Stimulated activated CD4-positive, alpha-beta T cell treated with anti-CD3 and anti-CD28 coated beads, Interleukin-2, amount 100 ng/mL, for 4 hours (primary cell): ENCODE data around the gene DNMT1.

Experiments used
- DNase-seq: peaks from one replicate; pipeline ENCODE4 v3.0.0-alpha.2; 2020; ENCODE audit warnings: low read depth

Gene DNMT1

DNA sequence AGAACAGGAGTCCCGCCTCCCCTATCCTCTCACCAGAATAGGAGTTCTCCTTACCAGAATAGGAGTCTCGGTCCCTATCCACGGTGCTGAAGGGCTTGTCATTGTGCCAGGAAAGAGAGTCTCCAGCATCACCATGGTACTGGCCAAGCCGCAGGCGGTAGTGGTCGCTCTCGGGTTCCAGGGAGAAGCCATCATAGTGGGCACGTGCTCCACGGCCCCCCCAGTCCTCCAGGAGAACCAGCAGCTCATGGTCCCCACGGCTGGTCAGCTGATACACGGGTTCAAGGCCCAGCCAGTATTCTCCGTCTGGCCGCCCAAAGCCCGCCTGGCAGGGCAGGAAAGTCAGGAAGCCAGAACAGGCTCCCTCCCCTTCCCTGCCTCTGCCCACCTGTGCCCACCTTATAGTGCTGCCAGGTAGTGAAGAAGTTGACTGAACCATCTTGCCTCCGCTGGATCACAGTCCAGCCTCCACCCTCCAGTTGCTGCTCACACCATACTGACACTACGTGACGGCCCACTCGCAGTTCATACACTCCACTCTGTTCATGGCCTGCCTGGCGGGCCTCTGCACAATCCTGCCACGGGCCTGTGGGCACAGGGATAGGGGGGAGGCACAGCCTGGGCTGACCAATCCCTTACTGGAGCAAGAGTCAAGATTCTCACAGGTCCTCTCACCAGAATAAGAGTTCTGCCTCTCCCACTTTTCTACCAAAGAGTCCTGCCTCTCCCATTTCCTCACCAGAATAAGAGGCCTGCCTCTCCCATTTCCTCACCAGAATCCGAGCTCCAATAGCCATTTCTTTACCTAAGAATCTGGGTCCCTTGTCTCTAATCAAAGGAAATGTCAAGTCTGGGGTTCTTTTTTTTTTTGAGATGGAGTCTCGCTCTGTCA lies 101.2 kb downstream of the DNMT1 start:
- DNase-seq: no peak

DNA sequence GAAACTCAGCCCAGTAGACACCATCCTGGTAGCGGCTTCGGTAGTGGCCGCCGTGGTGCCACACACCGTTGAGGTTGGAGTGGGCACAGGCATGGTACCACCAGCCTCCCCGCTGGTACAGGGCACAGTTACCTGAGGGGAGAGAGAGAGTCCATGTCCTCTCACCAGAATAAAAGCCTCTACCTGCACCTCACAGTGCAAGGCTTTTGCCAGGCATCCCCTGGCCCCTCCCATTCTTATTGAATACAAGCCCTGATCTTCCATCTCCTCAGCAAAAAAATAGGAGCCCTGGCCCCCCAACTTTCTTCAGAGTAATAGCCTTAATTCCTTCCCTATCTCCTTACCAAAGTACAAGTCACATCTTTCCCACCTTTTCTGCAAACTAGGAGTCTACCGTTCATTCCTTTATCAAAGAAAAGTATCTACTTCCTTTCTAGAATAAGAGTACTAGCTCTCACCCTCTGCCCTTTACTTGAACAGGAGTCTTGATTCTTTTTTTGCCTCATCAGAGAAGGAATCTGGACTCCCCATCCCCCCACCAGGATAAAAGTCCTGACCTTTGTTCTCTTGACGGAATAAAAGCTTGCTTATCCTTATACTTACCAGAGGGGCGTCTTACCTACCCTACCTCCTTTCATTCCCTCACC lies 102.0 kb downstream of the DNMT1 start:
- DNase-seq: no peak

DNA sequence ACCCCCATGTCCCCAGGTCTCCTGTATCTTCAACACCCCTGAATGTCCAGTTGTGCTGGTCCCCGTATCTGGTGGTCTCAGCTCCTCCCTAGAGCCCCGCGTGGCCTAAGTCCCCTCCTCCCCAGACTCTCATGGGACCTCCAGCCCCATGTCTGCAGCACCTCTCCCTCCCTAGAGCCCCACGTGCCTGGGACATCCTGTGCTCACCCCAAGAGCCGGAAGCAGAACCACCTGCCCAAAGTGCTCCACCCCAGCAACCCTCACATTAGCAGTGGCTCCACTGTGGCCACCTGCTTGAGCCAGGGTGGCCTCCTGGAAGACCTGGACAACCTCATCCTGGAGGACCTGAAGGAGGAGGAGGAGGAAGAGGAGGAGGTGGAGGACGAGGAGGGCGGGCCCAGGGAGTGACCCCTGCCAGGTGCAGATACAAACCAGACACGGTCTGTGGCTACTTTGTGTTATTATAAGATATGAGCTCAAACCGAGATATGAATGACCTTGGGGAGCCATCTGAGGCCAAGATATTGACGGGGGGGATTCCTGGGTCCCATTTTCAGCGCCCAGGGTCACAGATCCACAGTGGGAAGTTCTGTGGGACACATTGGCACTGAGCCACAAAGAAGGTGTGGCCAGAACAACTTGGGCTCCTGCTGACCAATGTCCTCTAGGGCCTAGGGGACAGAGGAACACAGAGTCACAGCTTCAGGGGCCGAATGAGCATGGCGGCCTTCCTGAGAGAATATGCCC lies 102.7 kb downstream of the DNMT1 start:
- no peak for DNase-seq

DNA sequence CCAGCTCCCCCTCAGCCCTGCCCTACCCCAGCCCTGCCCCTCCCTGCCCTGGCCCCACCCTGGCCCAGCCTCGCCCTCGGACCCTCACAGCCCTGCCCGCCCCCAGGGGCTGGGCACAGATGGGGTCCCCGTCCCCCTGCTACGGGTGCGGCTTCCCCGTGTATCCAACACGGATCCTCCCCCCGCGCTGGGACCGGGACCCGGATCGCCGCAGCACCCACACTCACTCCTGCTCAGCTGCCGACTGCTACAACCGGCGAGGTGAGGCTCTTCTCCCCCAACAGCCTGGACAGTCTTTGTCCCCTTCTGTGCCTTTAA lies 103.4 kb downstream of the DNMT1 start:
- no peak for DNase-seq

DNA sequence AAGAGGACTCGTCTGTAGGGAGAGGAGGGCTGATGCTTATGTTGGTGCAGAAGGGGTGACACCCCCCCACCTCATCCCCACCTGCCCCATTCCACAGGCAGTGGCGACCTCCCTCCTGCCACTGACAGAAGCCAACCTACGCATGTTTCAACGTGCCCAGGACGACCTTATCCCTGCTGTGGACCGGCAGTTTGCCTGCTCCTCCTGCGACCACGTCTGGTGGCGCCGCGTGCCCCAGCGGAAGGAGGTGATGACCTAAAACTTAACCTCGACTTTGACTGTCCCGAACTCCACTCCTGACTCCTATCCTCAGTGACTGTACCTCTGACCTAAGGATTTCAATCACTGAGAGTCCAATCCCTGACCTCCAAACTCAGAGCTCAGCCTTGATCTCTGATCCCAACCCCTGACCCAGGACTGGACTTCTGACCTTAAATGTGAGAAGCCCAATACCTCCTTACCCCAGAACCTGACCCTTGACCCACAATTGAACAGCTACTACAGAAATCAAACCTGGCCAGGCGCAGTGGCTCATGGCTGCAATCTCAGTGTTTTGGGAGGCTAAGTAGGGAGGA lies 104.9 kb downstream of the DNMT1 start:
- no peak for DNase-seq

DNA sequence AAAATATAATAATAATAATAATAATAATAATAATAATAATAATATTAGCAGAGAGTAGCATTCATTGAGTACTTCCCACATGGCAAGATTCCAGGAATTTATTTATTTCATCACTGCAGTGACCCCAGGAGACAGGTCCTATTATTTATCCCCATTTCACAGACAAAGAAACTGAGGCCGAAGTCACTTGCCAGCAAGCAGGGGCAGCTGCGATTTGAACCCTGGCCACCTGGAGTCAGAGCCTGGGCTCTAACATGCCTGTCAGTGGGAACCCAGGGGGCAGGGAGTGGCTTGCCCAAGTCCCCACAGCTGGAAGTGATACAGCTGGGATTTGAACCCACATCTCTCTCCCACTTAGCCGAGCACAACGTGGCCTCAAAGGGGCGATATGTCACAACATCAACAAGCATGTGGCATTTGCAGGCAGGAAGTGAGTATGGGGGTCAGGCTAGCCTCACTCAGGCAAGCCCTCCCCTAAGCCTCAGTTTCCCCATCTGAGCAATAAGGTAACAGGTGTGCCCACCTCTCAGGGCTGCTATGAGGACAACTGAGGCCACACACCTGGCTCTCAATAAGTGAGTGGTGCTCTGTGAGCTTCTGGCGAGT lies 105.7 kb downstream of the DNMT1 start:
- no peak for DNase-seq

DNA sequence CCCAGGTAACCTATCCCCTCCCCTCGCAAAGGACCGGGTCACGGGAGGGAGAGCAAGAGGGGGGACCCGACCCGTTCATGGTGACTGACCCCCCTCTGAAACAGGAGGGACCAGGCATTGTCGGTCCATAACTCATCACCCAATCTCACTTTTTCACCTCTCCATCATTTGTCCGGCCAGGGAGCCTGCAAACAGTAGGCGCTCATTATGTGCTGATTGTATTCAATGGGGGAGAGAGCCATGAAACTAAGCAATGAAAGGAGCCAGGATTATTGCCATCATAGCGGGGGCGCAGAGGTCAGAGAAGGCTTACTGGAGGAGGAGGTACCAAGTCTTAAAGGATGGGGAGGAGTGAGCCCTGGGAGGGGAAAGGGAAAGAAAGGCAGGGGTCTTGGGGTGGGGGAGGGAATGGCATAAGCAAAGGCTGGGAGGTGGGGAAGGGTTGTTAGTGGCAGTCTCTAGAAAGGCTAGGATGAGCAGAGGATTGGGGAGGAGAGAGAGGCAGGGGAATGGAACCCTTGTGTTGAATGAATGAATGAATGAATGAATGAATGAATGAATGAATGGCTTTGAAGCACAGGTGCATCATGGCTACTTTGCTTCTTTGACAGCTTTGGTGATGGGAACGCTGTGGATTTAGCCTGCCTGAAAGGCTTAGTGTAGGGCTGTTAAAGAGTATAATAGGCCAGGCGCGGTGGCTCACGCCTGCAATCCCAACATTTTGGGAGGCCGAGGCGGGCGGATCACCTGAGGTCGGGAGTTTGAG lies 107.3 kb downstream of the DNMT1 start:
- DNase-seq: no peak

DNA sequence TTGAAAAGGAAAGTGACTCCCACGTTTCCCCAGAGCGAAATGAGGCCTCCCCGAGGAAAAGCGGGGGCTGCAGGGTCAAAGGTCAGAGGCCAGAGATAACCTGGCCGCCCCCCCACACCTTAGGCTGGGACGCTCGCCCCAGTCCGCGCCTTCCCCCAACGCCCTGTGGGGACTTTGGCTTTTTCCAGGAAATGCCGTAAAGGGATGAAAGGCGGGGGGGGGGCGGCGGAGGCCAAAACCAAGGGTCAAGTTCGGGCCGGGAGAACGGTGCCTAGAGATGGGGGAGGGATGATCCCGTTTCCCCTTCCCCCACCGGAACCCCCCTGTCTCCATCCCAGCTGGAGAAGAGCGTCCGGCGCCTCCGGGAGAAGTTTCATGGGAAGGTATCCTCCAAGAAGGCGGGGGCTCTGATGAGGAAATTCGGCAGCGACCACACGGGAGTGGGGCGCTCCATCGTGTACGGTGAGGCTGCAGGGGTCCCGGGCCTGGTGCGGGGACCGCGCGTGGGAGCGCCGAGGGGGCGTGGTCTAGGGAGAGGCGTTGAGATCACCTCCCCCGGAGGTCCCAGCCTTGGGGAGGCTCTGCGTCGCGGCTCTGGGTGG lies 108.1 kb downstream of the DNMT1 start:
- DNase-seq: peak; percentile 62

DNA sequence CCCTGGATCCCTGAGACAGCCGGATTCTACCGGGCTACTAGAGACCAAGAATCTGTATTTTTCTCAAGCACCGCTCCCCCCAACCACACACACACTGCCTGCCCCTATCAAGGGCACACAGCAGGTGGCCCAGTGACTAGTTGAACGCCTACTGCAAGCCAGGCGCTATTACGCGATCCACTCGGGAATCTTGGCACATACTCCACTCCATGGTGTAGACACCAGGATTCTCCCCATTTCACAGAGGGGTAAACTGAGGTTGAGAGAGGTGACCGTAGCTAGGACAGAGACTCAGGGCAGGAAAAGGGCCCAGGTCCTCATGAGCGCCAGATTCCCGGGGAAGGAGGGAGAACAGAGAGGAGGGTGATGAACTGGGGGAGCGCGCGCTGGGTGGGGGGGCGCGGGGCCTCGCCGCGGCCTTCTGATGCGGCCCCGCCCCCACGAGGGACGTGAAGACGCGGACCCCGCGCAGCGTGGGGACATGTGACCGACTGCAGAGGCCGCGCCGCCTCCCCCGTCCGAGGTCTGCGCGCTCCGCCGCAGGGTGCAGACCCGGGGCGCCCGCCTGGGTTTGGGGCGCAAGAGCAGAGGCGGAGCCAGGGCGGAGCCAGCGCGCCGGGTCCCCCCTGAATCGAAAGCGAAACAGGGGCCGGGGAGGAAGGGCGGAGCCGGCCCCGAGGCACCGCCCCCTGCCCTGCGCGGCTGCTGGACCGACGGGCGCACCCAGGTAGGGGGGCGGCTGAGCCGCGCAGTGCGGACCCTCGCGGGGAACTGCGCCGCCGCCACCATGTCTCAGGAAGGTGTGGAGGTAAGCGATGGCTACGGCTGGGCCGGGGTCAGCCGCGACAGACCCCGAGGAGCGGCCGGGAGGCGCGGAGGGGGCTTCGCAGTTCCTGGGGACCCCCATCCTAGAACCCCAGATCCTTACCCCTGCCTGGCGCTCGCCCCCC lies 108.8 kb downstream of the DNMT1 start, which contains the start of gene SHFL:
SHFL (plus strand) TSS at position 677 of the 950 bp plus-strand sequence; CDS start at position 788, 111 bp downstream.
- peak; percentile 80 for DNase-seq

DNA sequence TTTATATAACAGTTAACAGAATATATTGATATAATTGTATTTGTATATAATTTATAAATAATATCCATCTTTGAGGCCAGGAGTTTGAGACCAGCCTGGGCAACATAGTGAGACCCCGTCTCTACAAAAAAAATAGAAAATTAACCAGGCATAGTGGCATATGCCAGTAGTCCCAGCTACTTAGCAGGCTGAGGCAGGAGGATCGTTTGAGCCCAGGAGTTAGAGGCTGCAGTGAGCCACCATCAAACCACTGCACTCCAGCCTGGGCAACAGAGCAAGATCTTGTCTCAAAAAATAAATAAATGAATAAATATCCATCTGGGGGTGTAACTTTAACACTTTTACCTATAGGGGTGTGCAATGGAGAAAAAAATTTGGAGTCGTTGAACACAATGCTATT lies 110.0 kb downstream of the DNMT1 start:
- no peak for DNase-seq

DNA sequence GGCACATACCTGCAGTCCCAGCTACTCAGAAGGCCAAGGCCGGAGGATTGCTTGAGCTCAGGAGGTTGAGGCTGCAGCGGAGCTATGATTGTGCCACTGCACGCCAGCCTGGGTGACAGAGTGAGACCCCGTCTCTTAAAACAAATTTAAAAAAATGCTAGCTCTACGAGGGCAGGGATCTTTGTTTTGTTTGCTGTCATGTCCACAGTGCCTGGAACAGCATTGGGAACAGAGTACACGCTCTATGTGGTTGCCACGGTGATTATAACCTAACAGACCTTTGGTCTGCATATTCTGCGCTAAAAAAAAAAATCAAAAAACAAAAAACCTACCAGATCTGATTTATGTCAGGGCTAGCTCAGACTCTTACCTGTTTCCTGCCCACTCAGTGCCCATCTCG lies 110.8 kb downstream of the DNMT1 start:
- DNase-seq: no peak
